GM18951 (cell line): ENCODE results near the gene FOXL3.
"Not testable (repeated sequence)": the region's sequence is repeated elsewhere in the genome, so short reads cannot be mapped to it uniquely, and the experiment has no call there.

Experiments used
- POLR2A ChIP-seq: IDR thresholded peaks from 4 replicates; pipeline ENCODE4 v1.6.1; 2011; ENCODE audit warnings: mild to moderate bottlenecking; ENCODE audit not compliant: insufficient read length, insufficient read depth; ENCODE audit errors: extremely low read depth
- in situ Hi-C: fragments of 300-500 bp; cut with MboI; formaldehyde crosslinking; loops from one replicate; pipeline ENCODE4 v1.12.0; 2022; ENCODE audit warnings: low sequenced_read_pairs, mixed read lengths, inconsistent platforms; ENCODE audit not compliant: unreplicated experiment

Gene FOXL3

GRCh38 chr7:293681-294439 is 3.9 kb downstream of the FOXL3 start:
- TF ChIP-seq POLR2A = no peak
- in situ Hi-C loops = no loop called here

- in situ Hi-C loops = no loop called here
- no peak for TF ChIP-seq POLR2A
These were observed 4.6 kb downstream of the FOXL3 start for GRCh38 chr7:294440-295154.

- in situ Hi-C loops = no loop called here
- no peak for TF ChIP-seq POLR2A
These were observed 5.5 kb downstream of the FOXL3 start for GRCh38 chr7:295155-296154.

GRCh38 chr7:296373-296945 is 6.5 kb downstream of the FOXL3 start:
- in situ Hi-C loops = no loop called here
- no peak for TF ChIP-seq POLR2A

GRCh38 chr7:297141-297540 is 7.2 kb downstream of the FOXL3 start:
- in situ Hi-C loops = not testable (repeated sequence)

- no peak for TF ChIP-seq POLR2A
- in situ Hi-C loops = no loop called here
These were observed 7.8 kb downstream of the FOXL3 start for GRCh38 chr7:297611-298374.

GRCh38 chr7:298375-298702 is 8.4 kb downstream of the FOXL3 start:
- in situ Hi-C loops = no loop called here

GRCh38 chr7:298743-299142 is 8.8 kb downstream of the FOXL3 start:
- in situ Hi-C loops = no loop called here
- no peak for TF ChIP-seq POLR2A

More at GRCh38 chr7:298375-298702, 8.4 kb downstream of the FOXL3 start:
- TF ChIP-seq POLR2A = no peak

GRCh38 chr7:299169-299568 is 9.2 kb downstream of the FOXL3 start:
- TF ChIP-seq POLR2A = no peak
- in situ Hi-C loops = no loop called here

- in situ Hi-C loops = no loop called here
- TF ChIP-seq POLR2A = no peak
These were observed 9.7 kb downstream of the FOXL3 start for GRCh38 chr7:299628-300027.

- in situ Hi-C loops = no loop called here
- no peak for TF ChIP-seq POLR2A
These were observed 10.1 kb downstream of the FOXL3 start for GRCh38 chr7:300048-300447.

- TF ChIP-seq POLR2A = no peak
- in situ Hi-C loops = no loop called here
These were observed 10.7 kb downstream of the FOXL3 start for GRCh38 chr7:300546-301290.
